ENCODE results near the gene ADAMTS14.

Gene ADAMTS14

GRCh38 chr10:70699659-70700174 is 27.4 kb downstream of the ADAMTS14 start:
- no peaks in the 10 kb centered on the region for H3F3A ChIP-seq (ENCODE audit: control insufficient read depth, insufficient read depth)
- H3K27me3 ChIP-seq (ENCODE audit: control insufficient read depth, low read length), result no peaks in the 10 kb centered on the region
- H3K9me2 ChIP-seq (replicated peaks; ENCODE audit: control insufficient read depth, low read length), result no peaks in the 10 kb centered on the region
- no peaks in the 10 kb centered on the region for H3K36me3 ChIP-seq (ENCODE audit: control insufficient read depth, low read length)
- no peaks in the 10 kb centered on the region for H3K4me1 ChIP-seq (ENCODE audit: control insufficient read depth, low read length)
- H3K79me2 ChIP-seq (ENCODE audit: control insufficient read depth, low read length), result no peaks in the 10 kb centered on the region
- no peak overlapping the region for H3K4me2 ChIP-seq (ENCODE audit: low read length)
- TF ChIP-seq, protein P1, sequence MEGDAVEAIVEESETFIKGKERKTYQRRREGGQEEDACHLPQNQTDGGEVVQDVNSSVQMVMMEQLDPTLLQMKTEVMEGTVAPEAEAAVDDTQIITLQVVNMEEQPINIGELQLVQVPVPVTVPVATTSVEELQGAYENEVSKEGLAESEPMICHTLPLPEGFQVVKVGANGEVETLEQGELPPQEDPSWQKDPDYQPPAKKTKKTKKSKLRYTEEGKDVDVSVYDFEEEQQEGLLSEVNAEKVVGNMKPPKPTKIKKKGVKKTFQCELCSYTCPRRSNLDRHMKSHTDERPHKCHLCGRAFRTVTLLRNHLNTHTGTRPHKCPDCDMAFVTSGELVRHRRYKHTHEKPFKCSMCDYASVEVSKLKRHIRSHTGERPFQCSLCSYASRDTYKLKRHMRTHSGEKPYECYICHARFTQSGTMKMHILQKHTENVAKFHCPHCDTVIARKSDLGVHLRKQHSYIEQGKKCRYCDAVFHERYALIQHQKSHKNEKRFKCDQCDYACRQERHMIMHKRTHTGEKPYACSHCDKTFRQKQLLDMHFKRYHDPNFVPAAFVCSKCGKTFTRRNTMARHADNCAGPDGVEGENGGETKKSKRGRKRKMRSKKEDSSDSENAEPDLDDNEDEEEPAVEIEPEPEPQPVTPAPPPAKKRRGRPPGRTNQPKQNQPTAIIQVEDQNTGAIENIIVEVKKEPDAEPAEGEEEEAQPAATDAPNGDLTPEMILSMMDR (IDR thresholded peaks at IDR 0.05; ENCODE audit: low read depth, low read length, poor library complexity, severe bottlenecking), result no peak
- no peak for TF ChIP-seq EZH2phosphoT487 (IDR thresholded peaks at IDR 0.05; ENCODE audit: borderline replicate concordance, low read length)
- H4K20me1 ChIP-seq (ENCODE audit: control insufficient read depth, insufficient read depth, low read depth, low read length), result no peaks in the 10 kb centered on the region
- H3K4me3 ChIP-seq (ENCODE audit: low read length), result no peak overlapping the region
- no peaks in the 10 kb centered on the region for H3K9me3 ChIP-seq (ENCODE audit: control insufficient read depth, insufficient read depth, low read length)
- no peak overlapping the region for H3K27ac ChIP-seq (ENCODE audit: low read depth, low read length)

GRCh38 chr10:70702190-70702763 is 30.0 kb downstream of the ADAMTS14 start:
- TF ChIP-seq, protein P1 (IDR thresholded peaks at IDR 0.05; ENCODE audit: low read depth, low read length, poor library complexity, severe bottlenecking), result no peak
- TF ChIP-seq EZH2phosphoT487 (IDR thresholded peaks at IDR 0.05; ENCODE audit: borderline replicate concordance, low read length), result no peak

DNA sequence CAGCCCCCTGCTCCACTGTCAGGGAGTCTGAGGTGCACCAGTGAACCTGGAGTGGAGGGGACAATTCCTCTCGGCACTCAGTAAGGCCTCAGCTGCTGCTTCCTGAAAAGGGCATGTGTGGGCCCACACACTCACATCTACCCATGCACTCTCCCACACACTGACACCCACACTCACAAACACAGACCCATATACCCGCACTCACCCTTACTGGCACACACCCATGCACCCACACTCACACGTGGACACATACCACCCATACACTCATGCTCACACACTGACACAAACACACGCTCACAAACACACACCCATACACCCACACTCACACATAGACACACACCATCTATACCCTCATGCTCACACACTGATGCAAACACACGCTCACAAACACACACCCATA is 31.9 kb downstream of the ADAMTS14 start:
- no peaks in the 10 kb centered on the region for H3K27me3 ChIP-seq (ENCODE audit: control insufficient read depth, low read length)
- no peaks in the 10 kb centered on the region for H3K79me2 ChIP-seq (ENCODE audit: control insufficient read depth, low read length)
- H3K9me2 ChIP-seq (replicated peaks; ENCODE audit: control insufficient read depth, low read length), result no peaks in the 10 kb centered on the region
- no peaks in the 10 kb centered on the region for H3K4me1 ChIP-seq (ENCODE audit: control insufficient read depth, low read length)
- H3K36me3 ChIP-seq (ENCODE audit: control insufficient read depth, low read length), result no peaks in the 10 kb centered on the region
- no peaks in the 10 kb centered on the region for H3F3A ChIP-seq (ENCODE audit: control insufficient read depth, insufficient read depth)
- no peaks in the 10 kb centered on the region for H4K20me1 ChIP-seq (ENCODE audit: control insufficient read depth, insufficient read depth, low read depth, low read length)
- TF ChIP-seq, protein P1 (IDR thresholded peaks at IDR 0.05; ENCODE audit: low read depth, low read length, poor library complexity, severe bottlenecking), result no peak
- no peak for TF ChIP-seq EZH2phosphoT487 (IDR thresholded peaks at IDR 0.05; ENCODE audit: borderline replicate concordance, low read length)
- no peak overlapping the region for H3K4me3 ChIP-seq (ENCODE audit: low read length)
- no peak overlapping the region for H3K4me2 ChIP-seq (ENCODE audit: low read length)
- H3K27ac ChIP-seq (ENCODE audit: low read depth, low read length), result no peak overlapping the region
- no peaks in the 10 kb centered on the region for H3K9me3 ChIP-seq (ENCODE audit: control insufficient read depth, insufficient read depth, low read length)

More at GRCh38 chr10:70702190-70702763, 30.0 kb downstream of the ADAMTS14 start:
- no peaks in the 10 kb centered on the region for H4K20me1 ChIP-seq (ENCODE audit: control insufficient read depth, insufficient read depth, low read depth, low read length)
- H3K79me2 ChIP-seq (ENCODE audit: control insufficient read depth, low read length), result no peaks in the 10 kb centered on the region
- no peak overlapping the region for H3K4me3 ChIP-seq (ENCODE audit: low read length)
- no peaks in the 10 kb centered on the region for H3K4me1 ChIP-seq (ENCODE audit: control insufficient read depth, low read length)
- no peaks in the 10 kb centered on the region for H3K36me3 ChIP-seq (ENCODE audit: control insufficient read depth, low read length)
- no peaks in the 10 kb centered on the region for H3K9me3 ChIP-seq (ENCODE audit: control insufficient read depth, insufficient read depth, low read length)
- H3K4me2 ChIP-seq (ENCODE audit: low read length), result no peak overlapping the region
- H3K9me2 ChIP-seq (replicated peaks; ENCODE audit: control insufficient read depth, low read length), result no peaks in the 10 kb centered on the region
- H3K27ac ChIP-seq (ENCODE audit: low read depth, low read length), result no peak overlapping the region
- H3K27me3 ChIP-seq (ENCODE audit: control insufficient read depth, low read length), result no peaks in the 10 kb centered on the region
- no peaks in the 10 kb centered on the region for H3F3A ChIP-seq (ENCODE audit: control insufficient read depth, insufficient read depth)

Measured in DOHH2 (cell line).